Transverse colon (tissue), 4 donors: ENCODE data around the gene CPNE8. TPM values are rescaled to one million over a fixed set of nuclear protein-coding genes. Genes with fewer than 3 reads are reported as not detected.

Experiments
- DNase-seq: peaks from one replicate; pipeline ENCODE4 v3.0.0-alpha.2; 2019
- H3K27ac ChIP-seq, 4 donors: fragments of 200-600 bp; sonication (generic); 2 replicates each; pipeline ENCODE4 v1.5.1; 2016 to 2018; ENCODE audit warnings: inconsistent platforms in 4 of 4
- H3K27me3 ChIP-seq: fragments of 200-600 bp; sonication (generic); 2 replicates; pipeline ENCODE4 v1.5.1; 2017; ENCODE audit warnings: inconsistent platforms
- H3K36me3 ChIP-seq, 4 donors: fragments of 200-600 bp; sonication (generic); 2 replicates each; pipeline ENCODE4 v1.5.1; 2017 to 2019; ENCODE audit warnings: inconsistent platforms in 4 of 4
- H3K4me1 ChIP-seq, 4 donors: fragments of 200-600 bp; sonication (generic); 2 replicates each; pipeline ENCODE4 v1.5.1; 2017 to 2020; ENCODE audit warnings: inconsistent platforms in 4 of 4
- H3K4me3 ChIP-seq, 4 donors: fragments of 200-600 bp; sonication (generic); 1 replicate in 1 of 4; 2 replicates in 3 of 4; pipeline versions ENCODE4 v1.5.1 to v1.6.1; 2017 to 2019; ENCODE audit warnings: inconsistent platforms in 4 of 4
- H3K9me3 ChIP-seq, 2 donors: fragments of 200-600 bp; sonication (generic); 2 replicates each; pipeline ENCODE4 v1.5.1; 2017 to 2019; ENCODE audit warnings: inconsistent platforms in 2 of 2
- CTCF ChIP-seq, 5 experiments: fragments of 200-600 bp in 3 of 5; fragments of 450-650 bp in 2 of 5; sonication (generic) in 3 of 5; IDR thresholded peaks; 1 replicate in 2 of 5; 2 replicates in 3 of 5; pipeline ENCODE4 v1.5.1; 2016 to 2017; ENCODE audit warnings: antibody characterized with exemption in 5 of 5, inconsistent platforms in 3 of 5, mild to moderate bottlenecking in 2 of 5, moderate library complexity in 1 of 5
- EP300 ChIP-seq: sonication (generic); formaldehyde crosslinking; IDR thresholded peaks from one replicate; pipeline ENCODE4 v1.6.1; 2017; ENCODE audit warnings: antibody characterized with exemption, low read depth
- POLR2A ChIP-seq: fragments of 450-650 bp; IDR thresholded peaks from one replicate; pipeline ENCODE4 v1.6.1; 2016; ENCODE audit warnings: antibody characterized with exemption, mild to moderate bottlenecking, moderate library complexity
- POLR2AphosphoS5 ChIP-seq, 3 donors: sonication (generic); formaldehyde crosslinking; IDR thresholded peaks; one replicate each; pipeline ENCODE4 v1.6.1; 2016; ENCODE audit warnings: antibody characterized with exemption in 3 of 3
- WGBS, 2 donors: methylation state at CpG; one replicate each; pipeline ENCODE4 v1.1.5; 2018; ENCODE audit warnings: low coverage in 1 of 2; 5-methylcytosine and 5-hydroxymethylcytosine counted together
- in situ Hi-C, 4 donors: fragments of 200-750 bp; cut with MboI; loops; one replicate each; pipeline versions ENCODE4 v1.15.0 to v1.15.1; 2017; ENCODE audit warnings: low sequenced_read_pairs in 3 of 4, low pct_ligation_motif_present in 1 of 4, low pct_unique_long_range_greater_than_20kb in 1 of 4
- intact Hi-C: fragments of 100-400 bp; cut with DNase I; formaldehyde crosslinking; loops from one replicate; pipeline ENCODE4 v1.15.1; 2023; ENCODE audit warnings: low total_unique reads
- total RNA-seq, 4 donors: library from RNA; depleted of rRNA; stranded (reverse); fragments of >200 nt; gene quantifications; one replicate each; pipeline ENCODE4 v1.1.0, GENCODE V29; 2016

The CPNE8 gene
- total RNA-seq, 4 donors from 2014 or later, result 5.4 to 33.3 (median 24.8) TPM

- no peak for TF ChIP-seq POLR2A
- TF ChIP-seq EP300, result no peak
- TF ChIP-seq CTCF (IDR thresholded peaks at IDR 0.05), result no peak
- in situ Hi-C loops, result no loop called here
- intact Hi-C loops, result no loop called here
These were observed 192.1 kb downstream of the CPNE8 start for GRCh38 chr12:38713294-38713693.

GRCh38 chr12:38711054-38711453 is 194.3 kb downstream of the CPNE8 start:
- intact Hi-C loops, result no loop called here
- in situ Hi-C loops, result no loop called here
- no peak for DNase-seq
- no peaks in the 10 kb centered on the region for H3K4me1 ChIP-seq
- H3K27ac ChIP-seq, result no peak overlapping the region
- TF ChIP-seq POLR2AphosphoS5 (IDR thresholded peaks at IDR 0.05) (no peak), CTCF (IDR thresholded peaks at IDR 0.05) (no peak), EP300 (no peak)
- no peaks in the 10 kb centered on the region for H3K36me3 ChIP-seq
- H3K27me3 ChIP-seq, result no peaks in the 10 kb centered on the region
- no peaks in the 10 kb centered on the region for H3K9me3 ChIP-seq
- H3K4me3 ChIP-seq, result no peak overlapping the region
- WGBS, 2 donors, result 62 to 64% methylated on average over 2 of the region's 2 CpGs

More at GRCh38 chr12:38713294-38713693, 192.1 kb downstream of the CPNE8 start:
- DNase-seq, result no peak
- no peaks in the 10 kb centered on the region for H3K36me3 ChIP-seq
- H3K4me3 ChIP-seq, result no peak overlapping the region
- H3K4me1 ChIP-seq, result no peaks in the 10 kb centered on the region
- no peaks in the 10 kb centered on the region for H3K27me3 ChIP-seq
- H3K27ac ChIP-seq, result no peak overlapping the region
- WGBS, 2 donors, result 64 to 78% methylated on average over 6 of the region's 6 CpGs
- peaks cover 0 to 4% of the 10 kb centered on the region in 2 donors for H3K9me3 ChIP-seq

- no peaks in the 10 kb centered on the region for H3K9me3 ChIP-seq
- no peaks in the 10 kb centered on the region for H3K4me1 ChIP-seq
- no peaks in the 10 kb centered on the region for H3K36me3 ChIP-seq
- H3K4me3 ChIP-seq, result no peak overlapping the region
- TF ChIP-seq EP300 (no peak), CTCF (IDR thresholded peaks at IDR 0.05) (no peak), POLR2AphosphoS5 (IDR thresholded peaks at IDR 0.05) (no peak), POLR2A (no peak)
- no peak overlapping the region for H3K27ac ChIP-seq
- in situ Hi-C loops, result no loop called here
- intact Hi-C loops, result no loop called here
- no peak for DNase-seq
- no peaks in the 10 kb centered on the region for H3K27me3 ChIP-seq
These were observed 196.9 kb downstream of the CPNE8 start for GRCh38 chr12:38708466-38708865.

- Histone ChIP-seq H3K27me3 (no peaks in the 10 kb centered on the region), H3K36me3 (no peaks in the 10 kb centered on the region), H3K27ac (no peak overlapping the region), H3K4me3 (no peak overlapping the region), H3K9me3 (no peaks in the 10 kb centered on the region), H3K4me1 (no peaks in the 10 kb centered on the region)
- no peak for DNase-seq
- in situ Hi-C loops, result no loop called here
- TF ChIP-seq POLR2A (no peak), EP300 (no peak), CTCF (IDR thresholded peaks at IDR 0.05) (no peak), POLR2AphosphoS5 (IDR thresholded peaks at IDR 0.05) (no peak)
- intact Hi-C loops, result no loop called here
- WGBS, 2 donors, result 50 to 63% methylated on average over 1 of the region's 1 CpG
These were observed 197.7 kb downstream of the CPNE8 start for GRCh38 chr12:38707648-38708047.
